Astrocyte of the spinal cord (primary cell): ENCODE measurements around the gene UBXN6.
A peak's percentile ranks its signal among the peaks of the same experiment; 100 is the strongest.

Source experiments
- DNase-seq: peaks from one replicate; pipeline ENCODE4 v3.0.0; 2011; ENCODE audit warnings: low read depth, low spot score
- H3K4me3 ChIP-seq: 2 replicates; pipeline ENCODE4 v1.5.1; 2011; ENCODE audit warnings: low read depth, mild to moderate bottlenecking, low read length, moderate library complexity
- CTCF ChIP-seq: IDR thresholded peaks from 2 replicates; pipeline ENCODE4 v1.5.1; 2012; ENCODE audit warnings: low read depth, mild to moderate bottlenecking, low read length, inconsistent platforms
- in situ Hi-C: cut with HindIII; loops from 2 replicates; pipeline ENCODE4 v1.10.0; 2017; ENCODE audit warnings: low sequenced_read_pairs

UBXN6 gene

GRCh38 chr19:4401769-4402170, 55.8 kb downstream of the UBXN6 start:
- in situ Hi-C loops: no loop called here
- no peak for TF ChIP-seq CTCF
- DNase-seq: no peak
- H3K4me3 ChIP-seq: peak overlapping the region; percentile 42

GRCh38 chr19:4400135-4400936, 57.3 kb downstream of the UBXN6 start, which contains the start of gene SH3GL1:
Gene SH3GL1, minus strand, starts transcription at chr19:4400547. Its CDS starts 179 bp downstream, at chr19:4400368.
- peak; percentile 92 for DNase-seq
- in situ Hi-C loops: no loop called here
- peak; percentile 92 for TF ChIP-seq CTCF
- H3K4me3 ChIP-seq: peak within 1 kb of the TSS; percentile 59

- DNase-seq: no peak
- peak overlapping the region; percentile 59 for H3K4me3 ChIP-seq
- no peak for TF ChIP-seq CTCF
- in situ Hi-C loops: no loop called here
Observed at GRCh38 chr19:4399812-4400134, 57.8 kb downstream of the UBXN6 start.

- no peak for DNase-seq
- TF ChIP-seq CTCF: no peak
- H3K4me3 ChIP-seq: no peak overlapping the region
- in situ Hi-C loops: no loop called here
Observed at GRCh38 chr19:4396949-4397783, 60.4 kb downstream of the UBXN6 start.
